WERI-Rb-1 (cell line): ENCODE measurements around the gene CPSF4L.

Source experiments
- DNase-seq: peaks from one replicate; pipeline ENCODE4 v3.0.0-alpha.2; 2020
- H3K27ac ChIP-seq: fragments of 250-450 bp; sonication (Bioruptor Pico); 2 replicates; pipeline ENCODE4 v1.5.1; 2020; ENCODE audit warnings: mild to moderate bottlenecking, moderate library complexity
- H3K27me3 ChIP-seq: fragments of 250-450 bp; sonication (Bioruptor Pico); 2 replicates; pipeline ENCODE4 v1.5.1; 2021; ENCODE audit warnings: mild to moderate bottlenecking, low read depth, moderate library complexity; ENCODE audit not compliant: insufficient read depth, severe bottlenecking
- H3K36me3 ChIP-seq: fragments of 250-450 bp; sonication (Bioruptor Pico); 2 replicates; pipeline ENCODE4 v1.5.1; 2020; ENCODE audit warnings: mild to moderate bottlenecking, moderate library complexity
- H3K4me3 ChIP-seq: 2 replicates; pipeline ENCODE4 v1.5.1; 2011; ENCODE audit warnings: low read depth, mild to moderate bottlenecking, control low read depth, low read length
- H3K9me3 ChIP-seq: fragments of 250-450 bp; sonication (Bioruptor Pico); 2 replicates; pipeline ENCODE4 v1.5.1; 2021; ENCODE audit warnings: mild to moderate bottlenecking, moderate library complexity; ENCODE audit not compliant: severe bottlenecking
- CTCF ChIP-seq: IDR thresholded peaks from 2 replicates; pipeline ENCODE4 v1.5.1; 2011; ENCODE audit warnings: low read depth, mild to moderate bottlenecking, control low read depth, inconsistent platforms, low read length

Gene CPSF4L

GRCh38 chr17:73248532-73248931, 13.1 kb downstream of the CPSF4L start:
- no peak for TF ChIP-seq CTCF
- peaks cover 21% of the 10 kb centered on the region for H3K36me3 ChIP-seq
- H3K9me3 ChIP-seq = no peaks in the 10 kb centered on the region
- DNase-seq = peak; percentile 83
- no peak overlapping the region for H3K4me3 ChIP-seq
- H3K27ac ChIP-seq = peak overlapping the region; percentile 59
- H3K27me3 ChIP-seq = no peaks in the 10 kb centered on the region

GRCh38 chr17:73247726-73248125, 14.0 kb downstream of the CPSF4L start:
- H3K4me3 ChIP-seq = no peak overlapping the region
- peaks cover 27% of the 10 kb centered on the region for H3K36me3 ChIP-seq
- H3K27me3 ChIP-seq = no peaks in the 10 kb centered on the region
- no peaks in the 10 kb centered on the region for H3K9me3 ChIP-seq
- 0 out of 2 replicates have a peak, but pooled peaks have one; percentile 8 for TF ChIP-seq CTCF
- no peak for DNase-seq
- H3K27ac ChIP-seq = peak overlapping the region; percentile 59

- no peak overlapping the region for H3K27ac ChIP-seq
- no peaks in the 10 kb centered on the region for H3K27me3 ChIP-seq
- peaks cover 83% of the 10 kb centered on the region for H3K36me3 ChIP-seq
- TF ChIP-seq CTCF = no peak
- H3K9me3 ChIP-seq = no peaks in the 10 kb centered on the region
- no peak for DNase-seq
- no peak overlapping the region for H3K4me3 ChIP-seq
Measured at GRCh38 chr17:73240561-73240960, 21.1 kb downstream of the CPSF4L start.

- TF ChIP-seq CTCF = no peak
Measured at GRCh38 chr17:73237714-73238113, 24.0 kb downstream of the CPSF4L start.

GRCh38 chr17:73234736-73235135, 26.9 kb downstream of the CPSF4L start:
- no peak for DNase-seq
- no peaks in the 10 kb centered on the region for H3K27me3 ChIP-seq
- no peak overlapping the region for H3K27ac ChIP-seq
- H3K4me3 ChIP-seq = no peak overlapping the region
- no peaks in the 10 kb centered on the region for H3K9me3 ChIP-seq
- peaks cover 61% of the 10 kb centered on the region for H3K36me3 ChIP-seq
- TF ChIP-seq CTCF = no peak

More at GRCh38 chr17:73237714-73238113, 24.0 kb downstream of the CPSF4L start:
- Histone ChIP-seq H3K27ac (no peak overlapping the region), H3K36me3 (peaks cover 81% of the 10 kb centered on the region), H3K27me3 (no peaks in the 10 kb centered on the region), H3K9me3 (no peaks in the 10 kb centered on the region), H3K4me3 (no peak overlapping the region)
- no peak for DNase-seq
